SIG-M5 treated with dmso at 0.1 percent for 504 hours (cell line): ENCODE results near the gene SIN3A.
"Not testable (repeated sequence)": the region's sequence is repeated elsewhere in the genome, so short reads cannot be mapped to it uniquely, and the experiment has no call there.

Experiments
- DNase-seq: peaks from one replicate; lab custom pipeline; 2025; ENCODE audit not compliant: unreplicated experiment; lab: John Stamatoyannopoulos, UW

The SIN3A gene

DNA sequence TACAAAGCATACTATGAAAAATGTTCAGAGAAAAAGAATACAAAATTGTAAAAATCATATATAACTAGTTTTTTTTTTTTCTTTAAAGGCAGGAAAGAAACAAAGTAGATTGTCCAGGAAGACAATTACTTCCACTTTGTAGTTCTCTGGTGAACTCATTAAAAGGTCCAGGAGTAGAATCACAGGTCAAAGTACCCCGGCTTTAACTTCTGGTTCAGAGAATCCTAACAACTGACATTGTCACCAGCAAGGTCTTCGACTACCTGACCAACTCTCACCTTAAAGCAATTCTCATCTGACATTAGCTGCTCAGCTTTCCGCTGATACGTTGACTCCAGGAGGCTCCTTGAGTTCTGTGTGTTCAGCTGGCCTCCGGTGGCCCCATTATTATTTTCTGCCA, 67.5 kb downstream of the SIN3A start:
- DNase-seq: not testable (repeated sequence)

DNA sequence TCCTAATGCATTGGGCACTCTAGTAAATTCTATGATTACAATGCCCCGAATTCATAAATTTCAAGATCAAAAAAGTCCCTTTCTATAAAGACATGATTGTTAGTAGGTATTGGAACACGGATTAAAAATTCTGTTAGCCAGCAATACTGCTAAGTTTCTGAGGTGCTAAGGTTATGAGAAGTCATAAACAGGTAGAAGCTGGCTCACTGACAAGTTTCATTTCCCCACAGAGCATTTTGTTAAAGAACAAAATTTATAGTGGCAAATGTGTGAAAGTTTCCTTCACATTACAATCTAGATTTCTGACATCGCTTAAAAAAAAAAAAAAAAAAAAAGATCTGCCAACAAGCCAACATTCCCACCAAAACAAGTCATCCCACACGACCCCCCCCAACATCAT, 70.7 kb downstream of the SIN3A start:
- DNase-seq: no peak

DNA sequence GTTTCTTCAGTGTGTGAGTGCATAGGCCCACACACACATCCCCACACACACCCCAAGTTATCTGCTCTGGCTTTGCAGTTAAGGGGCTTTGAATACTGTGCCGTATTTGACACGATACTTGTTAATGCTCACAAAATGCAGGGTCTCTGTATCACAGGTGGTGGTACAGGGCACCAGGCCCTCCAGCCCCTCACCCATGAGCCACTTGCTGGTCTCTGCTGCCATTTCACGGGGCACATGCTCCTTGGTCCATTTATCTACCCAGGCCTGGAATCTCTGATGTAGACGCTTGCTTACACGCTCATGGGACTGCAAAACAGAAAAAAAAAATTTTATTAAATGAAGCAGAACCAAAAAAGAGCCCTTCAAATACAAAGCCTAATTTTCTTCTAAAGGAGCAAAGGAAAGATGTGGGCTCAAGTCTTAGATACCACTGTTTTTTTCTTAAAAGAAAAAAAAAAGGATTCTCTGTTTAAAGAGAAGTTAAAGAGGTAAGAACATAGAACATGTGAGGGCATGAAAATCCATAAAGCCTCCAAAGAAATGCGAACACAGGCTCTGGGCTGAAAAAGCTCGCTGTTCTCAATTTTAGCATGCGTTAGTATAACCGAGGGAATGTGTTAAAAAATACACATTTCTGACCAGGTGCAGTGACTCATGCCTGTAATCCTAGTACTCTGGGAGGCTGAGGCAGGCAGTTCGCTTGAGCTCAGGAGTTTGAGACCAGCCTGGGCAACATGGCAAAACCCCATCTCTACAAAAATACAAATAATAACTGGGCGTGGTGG, 79.4 kb downstream of the SIN3A start:
- DNase-seq: no peak

DNA sequence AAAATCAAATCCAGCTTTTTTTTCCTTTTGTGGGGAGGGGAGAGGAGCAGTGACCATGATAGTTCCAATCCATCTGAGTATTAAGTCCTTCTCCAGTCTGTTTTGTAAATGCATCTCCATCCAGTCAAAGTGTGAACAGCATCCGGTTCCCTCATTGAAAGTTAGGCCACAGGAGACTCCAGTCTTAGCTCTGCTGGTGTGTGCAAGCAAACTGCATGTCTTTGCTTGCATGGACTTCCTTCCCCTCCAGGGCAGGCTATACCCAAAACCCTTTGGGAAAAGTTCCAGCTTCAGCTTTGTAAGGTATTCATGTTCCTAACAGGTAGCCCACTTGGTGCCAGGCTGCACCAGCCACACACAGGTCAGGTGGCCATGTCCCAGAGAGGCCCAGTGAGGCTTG, 80.0 kb downstream of the SIN3A start:
- no peak for DNase-seq

DNA sequence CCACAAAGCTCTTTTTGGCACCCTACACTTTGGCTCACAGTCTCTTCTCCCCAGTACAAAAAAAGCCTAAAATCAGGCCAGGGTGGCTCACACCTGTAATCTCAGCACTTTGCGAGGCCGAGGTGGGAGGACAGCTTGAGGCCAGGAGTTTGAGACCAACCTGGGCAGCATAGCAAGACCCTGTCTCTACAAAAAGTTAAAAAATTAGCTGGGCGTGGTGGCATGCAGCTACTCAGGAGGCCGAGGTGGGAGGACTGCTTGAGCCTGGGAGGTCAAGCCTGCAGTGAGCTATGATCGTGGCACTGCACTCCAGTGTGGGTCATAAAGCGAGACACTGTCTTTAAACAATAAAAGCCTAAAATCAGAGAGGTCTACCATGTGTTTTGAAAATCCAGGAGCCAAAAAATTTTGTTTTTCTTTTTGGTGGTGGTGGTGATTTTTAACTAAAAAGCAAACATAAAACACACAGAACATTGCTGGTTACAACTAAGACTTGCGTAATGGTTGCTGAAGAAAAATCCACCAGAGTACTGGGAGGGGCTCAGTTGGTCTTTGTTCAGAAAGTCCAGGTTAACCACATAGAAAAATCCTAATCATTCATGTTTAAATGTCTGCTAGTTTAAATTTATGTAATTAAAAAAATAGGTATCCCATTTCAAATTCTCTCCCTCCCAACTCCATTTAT, 81.5 kb downstream of the SIN3A start:
- DNase-seq: peak; percentile 3

DNA sequence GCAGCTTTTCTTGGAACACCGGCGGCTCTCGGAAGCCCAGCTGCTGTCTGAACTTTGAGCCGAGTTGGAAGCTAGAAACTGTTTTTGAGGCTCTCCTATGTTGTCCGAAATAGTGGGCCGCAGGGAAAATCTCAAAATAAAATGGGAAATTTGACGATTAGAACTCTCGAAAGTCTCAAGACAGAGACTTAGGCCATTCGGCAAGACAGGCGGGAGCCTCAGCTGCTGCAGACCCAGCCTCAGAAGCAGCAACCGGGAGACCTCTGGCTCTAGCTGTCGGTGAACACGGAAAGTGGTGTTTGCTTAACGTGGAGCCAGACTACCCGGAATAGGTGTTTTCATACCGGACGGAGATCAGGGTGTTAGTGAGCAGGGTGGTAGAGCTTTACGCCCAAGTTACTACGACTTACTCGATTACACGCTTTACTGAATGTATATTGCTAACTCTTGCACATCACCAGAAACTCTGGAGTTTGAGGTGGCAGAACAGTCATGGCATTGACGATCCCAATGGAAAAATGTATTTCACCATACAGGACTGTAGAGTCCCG, 82.7 kb downstream of the SIN3A start:
- DNase-seq: peak; percentile 28

DNA sequence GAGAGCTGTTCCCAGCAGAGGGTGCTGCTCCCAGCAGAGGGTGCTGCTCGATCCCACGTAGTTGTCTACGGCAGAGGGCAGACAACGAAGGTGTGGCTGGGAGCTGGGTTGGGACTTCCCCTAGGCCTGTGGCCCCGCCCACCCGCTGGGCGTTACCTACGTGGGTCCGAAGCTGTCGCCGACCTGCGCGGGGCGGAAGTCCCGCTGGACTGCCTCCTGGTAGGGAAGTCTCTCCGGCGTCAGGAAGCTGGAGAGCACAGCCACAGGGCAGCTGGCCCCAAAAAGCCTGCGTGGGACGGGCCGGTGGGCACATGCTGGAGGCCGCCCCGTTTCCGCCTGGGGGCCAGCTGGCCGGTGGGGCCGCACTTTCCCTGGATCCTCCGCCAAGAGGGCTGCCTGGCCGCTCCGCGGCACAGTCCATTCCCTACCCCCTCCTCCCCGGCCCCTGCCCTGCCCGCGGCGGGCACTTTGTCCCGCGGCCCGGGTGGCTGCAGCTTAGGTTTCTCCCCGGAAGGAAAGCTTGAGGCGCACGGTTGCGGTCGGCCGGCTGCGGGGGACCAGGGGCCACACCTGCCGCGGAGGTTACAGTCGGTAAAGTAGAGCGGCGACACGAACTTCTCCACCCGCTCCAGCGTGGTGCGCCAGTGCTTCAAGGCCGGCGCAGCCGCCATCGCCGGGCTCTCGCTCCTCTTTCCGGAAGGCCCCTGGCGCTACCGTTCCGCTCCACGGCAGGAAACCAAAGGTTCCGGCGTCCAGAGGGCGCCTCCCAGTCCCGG, 83.4 kb downstream of the SIN3A start, which contains the start of gene MAN2C1:
Gene MAN2C1 (minus strand): TSS at position 695 of the 776 bp plus-strand sequence. CDS start 24 bp downstream, at position 671.
- peak; percentile 95 for DNase-seq

DNA sequence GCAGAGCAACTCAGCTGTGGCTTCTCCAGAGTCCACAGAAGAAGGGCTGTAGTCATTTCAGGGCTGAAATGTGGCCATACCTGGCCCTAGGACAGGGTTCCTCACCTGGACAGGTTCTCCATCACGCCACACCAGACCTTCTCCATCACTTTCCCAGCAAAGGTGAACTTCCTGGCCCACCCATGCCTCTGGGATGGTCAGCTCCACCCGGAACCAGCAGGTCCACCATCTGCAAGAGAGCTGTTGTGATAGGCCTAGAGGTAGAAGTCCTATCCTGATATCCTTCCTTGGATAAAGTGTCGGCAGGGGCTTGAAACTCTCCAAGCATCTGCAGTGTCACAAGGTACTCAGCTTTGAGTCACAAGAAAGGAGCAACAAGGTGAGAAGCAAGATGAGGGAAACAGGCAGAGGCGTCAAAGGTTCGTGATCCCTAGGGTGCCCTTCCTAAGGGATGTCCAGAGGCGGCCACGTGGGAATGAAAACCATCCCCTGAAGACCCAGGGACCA, 84.0 kb downstream of the SIN3A start:
- no peak for DNase-seq

DNA sequence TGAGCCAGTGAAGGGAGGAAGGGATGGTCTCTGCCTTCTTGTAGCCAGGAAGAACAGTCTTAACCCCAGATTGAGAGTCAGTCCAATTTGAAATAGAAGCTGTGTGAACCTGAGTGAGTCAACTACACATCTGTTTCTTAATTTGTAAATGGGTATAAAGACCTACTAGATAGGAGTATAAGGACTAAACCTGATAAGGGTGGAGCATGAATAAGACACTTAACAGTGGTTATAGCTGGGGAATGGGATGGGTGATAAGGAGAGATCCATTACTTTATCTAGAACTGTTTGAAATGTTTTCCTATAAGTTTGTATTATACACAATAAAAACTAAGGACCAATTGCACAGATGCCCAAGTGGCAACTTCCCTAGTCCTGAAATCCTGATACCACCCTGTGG, 84.5 kb downstream of the SIN3A start:
- DNase-seq: no peak

DNA sequence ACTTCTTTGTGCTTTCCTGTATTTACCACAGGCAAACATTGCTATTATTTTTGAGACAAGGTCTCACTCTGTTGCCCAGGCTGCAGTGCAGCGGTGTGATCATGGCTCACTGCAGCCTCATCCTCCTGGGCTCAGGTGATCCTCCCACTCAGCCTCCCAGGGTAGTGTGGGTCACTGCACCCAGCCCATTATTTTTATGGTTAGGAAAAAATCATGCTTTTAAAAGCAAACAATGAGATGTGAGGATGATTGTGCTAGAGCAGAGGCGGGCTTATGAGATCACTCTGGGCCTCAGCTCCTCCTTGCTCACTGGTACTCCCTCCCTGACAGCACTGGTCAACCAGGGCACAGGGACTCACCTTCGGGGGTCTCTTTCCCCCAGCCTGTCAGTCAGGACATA, 85.3 kb downstream of the SIN3A start:
- DNase-seq: no peak

DNA sequence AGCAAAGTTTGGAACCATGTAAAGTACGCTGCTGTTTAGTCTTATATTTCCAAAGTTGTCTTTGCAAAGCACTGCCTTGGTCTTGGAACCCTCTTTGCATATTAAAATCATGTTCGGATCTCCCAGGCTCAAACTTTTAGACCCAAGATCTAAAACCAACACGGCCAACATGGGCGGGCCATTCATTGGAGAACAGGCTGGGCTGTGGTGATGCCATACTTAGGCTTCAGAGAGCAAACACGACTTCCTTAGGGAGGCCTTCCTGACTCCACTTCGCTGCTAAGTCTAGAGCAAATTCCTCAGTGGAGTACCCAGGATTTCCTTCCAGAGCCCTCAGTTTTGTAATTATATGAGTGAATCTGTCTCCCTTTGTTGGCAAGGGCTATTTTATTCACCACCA, 86.6 kb downstream of the SIN3A start:
- DNase-seq: no peak

DNA sequence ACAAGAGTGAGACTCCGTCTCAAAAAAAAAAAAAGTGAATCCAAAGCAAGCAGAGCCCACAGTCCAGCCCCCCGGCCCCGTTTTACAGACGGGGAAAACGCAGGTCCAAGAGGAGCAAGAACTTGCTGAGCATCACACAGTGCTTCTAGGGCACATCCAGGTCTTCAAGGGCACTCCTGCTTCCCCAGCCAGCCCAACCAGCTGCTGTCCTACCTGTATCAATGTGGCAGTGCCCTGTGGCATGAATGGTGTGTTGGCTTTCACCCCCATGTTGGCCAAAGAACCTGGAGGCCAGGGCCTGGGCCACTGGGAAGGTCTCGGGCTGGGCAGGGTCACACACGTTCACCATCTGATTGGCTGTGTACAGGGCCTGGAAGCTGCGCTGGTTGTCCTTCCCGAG, 87.7 kb downstream of the SIN3A start:
- DNase-seq: no peak

DNA sequence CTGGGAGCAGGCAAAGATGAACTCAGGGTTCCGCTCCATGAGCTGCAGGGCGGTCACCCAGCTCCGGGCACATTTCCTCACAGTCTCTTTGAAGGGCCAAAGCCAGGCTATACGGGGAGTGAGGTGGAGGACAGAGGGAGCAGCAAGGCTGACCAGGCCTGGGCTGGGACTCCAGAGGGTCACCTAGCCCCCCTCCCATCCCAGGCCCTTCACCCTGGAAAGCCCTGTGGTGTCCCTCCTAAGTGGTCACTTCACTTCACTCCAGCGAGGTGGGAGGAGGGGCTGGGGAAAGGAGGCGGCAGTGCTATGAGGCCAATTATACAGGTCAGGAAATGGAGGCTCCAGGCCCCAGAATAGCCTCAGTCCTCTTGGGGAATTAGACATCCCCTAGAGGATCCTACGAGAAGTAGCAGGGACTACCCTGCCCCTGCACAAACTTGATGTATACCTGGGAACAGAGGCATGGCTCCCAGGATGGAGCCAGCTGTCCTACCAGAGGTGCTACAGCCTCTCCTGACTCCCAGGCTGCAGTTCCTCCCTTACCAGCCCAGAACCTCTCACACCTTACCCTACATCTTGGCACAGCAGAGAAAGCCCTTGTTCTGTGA, 88.7 kb downstream of the SIN3A start:
- DNase-seq: no peak

DNA sequence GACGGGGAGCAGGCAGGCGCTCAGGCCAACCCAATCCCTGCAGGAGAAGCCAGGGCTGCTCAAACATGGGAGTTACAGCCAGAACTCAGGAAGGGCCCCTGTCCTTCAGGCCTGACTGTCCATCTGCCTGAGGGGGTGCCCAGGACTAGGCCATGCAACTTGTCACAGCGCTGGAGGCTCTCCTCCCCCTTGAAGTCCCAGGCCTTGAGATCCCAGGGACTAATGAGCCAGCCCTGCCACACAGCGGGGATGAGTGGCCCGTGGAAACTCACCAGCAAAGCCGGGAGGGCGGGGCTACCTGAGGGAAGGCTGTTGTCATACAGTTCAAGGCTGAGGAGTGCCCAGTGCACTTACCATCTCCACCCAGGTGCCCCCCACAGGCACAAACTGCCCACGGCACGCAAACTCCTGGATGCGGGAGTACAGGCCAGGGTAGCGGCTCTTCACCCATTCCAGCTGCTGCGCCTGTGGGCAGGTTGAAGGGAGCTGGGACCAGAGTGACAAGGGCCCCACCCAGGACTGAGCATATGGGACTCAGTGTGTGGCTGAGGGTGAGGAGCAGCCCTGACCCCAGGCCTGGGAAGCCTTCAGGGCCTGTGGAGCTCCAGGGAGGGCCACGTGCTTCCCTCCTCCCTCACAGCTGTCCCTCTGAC, 89.4 kb downstream of the SIN3A start:
- DNase-seq: no peak

DNA sequence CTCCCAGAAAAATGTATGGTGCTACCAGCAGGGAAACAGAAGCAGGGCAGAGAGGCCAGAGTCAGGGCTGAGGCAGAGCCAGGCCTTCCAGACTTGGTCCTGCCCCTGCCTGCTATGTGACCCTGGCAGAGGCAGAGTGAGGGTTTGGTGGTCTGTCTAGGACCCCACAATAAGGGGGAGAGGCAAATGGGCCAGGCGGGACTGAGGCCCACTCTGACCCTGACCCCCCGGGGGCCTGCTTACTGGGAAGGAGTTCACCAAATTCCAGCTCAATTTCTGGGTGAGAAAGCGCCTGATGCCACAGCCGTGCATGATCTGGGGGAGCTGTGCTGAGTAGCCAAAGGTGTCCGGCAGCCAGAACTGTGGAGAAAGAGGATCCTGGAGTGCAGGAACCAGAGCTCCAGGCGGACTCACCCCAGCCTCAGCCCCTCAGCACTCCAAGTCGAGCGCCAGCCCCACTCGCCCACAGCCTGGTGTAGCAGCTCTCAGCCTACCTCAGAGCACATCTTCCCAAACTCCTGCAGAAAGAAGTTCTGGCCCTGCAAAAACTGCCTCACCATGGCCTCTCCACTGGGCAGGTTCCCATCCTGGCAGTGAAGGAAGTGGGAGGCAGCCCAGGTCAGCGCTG, 90.0 kb downstream of the SIN3A start:
- no peak for DNase-seq

DNA sequence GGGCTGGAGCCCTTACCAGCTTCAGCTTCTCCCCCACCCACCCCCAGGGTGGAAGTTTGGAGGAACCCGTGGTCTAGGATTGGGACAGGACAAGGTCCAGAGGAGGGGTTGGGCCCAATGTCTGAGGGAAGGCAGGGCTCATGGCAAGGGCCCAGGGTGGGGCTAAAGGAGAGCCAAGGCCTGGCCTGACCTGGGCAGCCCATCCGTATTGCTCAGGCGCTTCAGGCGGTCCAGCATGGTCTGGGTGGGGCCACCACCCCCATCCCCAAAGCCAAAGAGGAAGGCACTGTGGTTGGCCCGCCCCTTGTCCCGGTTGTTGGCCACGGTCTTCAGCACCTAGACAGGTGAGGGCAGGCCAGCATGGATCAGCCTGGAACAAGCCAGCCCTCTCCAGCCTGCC, 90.6 kb downstream of the SIN3A start:
- DNase-seq: no peak

DNA sequence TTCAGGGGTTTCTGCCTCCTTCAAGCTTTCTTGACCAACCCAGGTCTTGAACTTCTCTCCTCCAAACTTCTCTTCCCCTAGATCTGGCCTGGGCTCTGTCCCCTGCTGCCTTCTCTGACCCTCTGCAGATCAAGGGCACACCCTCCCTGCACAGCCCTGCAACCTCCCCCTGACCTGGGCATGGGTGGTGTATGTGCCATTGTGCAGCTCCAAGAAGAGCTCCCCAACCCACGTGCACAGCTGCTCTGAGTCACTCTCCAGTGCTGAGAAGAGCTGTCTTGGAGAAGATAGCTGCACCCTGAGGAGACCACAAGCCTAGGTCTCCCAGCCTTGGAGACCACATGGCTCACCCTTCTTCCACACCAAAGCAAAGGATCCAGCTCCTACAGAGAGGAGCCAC, 91.1 kb downstream of the SIN3A start:
- no peak for DNase-seq

DNA sequence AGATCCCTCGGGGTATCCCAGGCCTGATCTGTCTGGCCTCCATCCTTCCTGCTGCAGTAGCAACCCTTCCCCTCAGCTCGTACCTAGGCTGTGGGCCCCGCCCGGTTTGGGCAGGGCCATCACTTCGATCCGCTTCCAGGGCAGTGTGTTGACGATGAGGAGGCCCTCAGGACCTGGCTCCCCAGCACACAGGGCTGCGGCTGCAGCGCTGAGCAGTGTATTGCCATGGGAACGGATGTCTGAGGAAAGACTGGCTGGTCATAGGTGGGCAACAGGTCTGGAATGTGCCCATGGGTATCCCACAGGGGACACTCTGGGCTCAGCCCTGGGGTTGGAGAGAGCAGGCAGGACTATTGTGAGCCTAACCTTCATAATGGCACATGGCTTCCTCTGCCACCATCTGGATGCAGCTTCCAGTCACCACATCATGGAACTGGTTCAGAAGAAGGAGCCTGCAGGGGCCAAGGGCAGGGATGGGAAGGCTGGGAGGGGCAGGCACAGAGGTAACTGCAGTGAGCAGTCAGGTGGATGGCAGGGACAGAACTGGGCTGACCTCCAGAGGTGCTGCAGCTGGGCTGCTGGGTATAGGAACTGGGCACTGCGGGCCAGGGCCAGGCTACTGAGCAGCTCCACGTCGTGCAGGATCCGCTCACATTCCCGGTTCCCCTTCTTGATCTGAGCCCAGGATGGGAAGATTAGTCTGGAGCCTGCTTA, 91.8 kb downstream of the SIN3A start:
- no peak for DNase-seq
